Activated T-cell treated with anti-CD3 and anti-CD28 coated beads for 1 hour (primary cell): Measurements from ENCODE around the gene ERO1A.

Source experiments
- DNase-seq: peaks from one replicate; pipeline ENCODE4 v3.0.0-alpha.2; 2020; ENCODE audit warnings: low read depth

The ERO1A gene

DNA sequence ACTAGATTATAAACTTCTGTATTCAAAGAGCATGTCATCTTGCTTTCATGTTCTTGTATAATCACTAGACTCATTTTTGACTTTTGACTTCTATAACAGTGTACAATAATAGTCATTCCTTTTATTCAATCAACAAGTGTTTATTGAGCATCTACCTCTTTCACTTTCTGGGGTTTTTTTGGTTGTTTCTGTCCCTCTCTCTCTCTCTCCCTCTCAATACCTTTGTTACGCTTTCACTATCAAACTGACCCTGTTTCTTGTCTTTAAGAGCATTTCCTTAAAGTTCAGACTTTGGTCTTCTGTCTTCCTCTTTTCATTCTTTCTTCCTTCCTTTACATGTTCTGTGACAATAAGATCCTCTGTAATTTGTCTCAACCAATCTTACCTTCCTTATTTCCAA, 93.2 kb downstream of the ERO1A start:
- no peak for DNase-seq

DNA sequence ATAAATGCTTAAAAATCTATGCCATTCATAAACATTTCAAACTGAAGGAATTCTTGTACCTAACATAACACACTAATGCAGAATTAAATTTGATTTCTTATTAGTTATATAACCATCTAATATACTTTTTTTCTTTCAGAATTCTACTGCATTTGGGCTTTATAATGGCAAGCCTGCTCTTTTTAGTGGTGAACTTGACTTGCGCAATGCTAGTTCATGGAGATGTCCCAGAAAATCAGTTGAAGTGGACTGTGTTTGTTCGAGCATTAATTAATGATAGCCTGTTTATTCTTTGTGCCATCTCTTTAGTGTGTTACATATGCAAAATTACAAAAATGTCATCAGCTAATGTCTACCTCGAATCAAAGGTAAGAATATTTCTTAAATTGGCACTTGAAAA, 95.4 kb downstream of the ERO1A start:
- no peak for DNase-seq

- DNase-seq, result no peak
Measured at GRCh38 chr14:52598568-52598967, 96.8 kb downstream of the ERO1A start.

- no peak for DNase-seq
Measured at GRCh38 chr14:52596861-52597260, 98.5 kb downstream of the ERO1A start.

DNA sequence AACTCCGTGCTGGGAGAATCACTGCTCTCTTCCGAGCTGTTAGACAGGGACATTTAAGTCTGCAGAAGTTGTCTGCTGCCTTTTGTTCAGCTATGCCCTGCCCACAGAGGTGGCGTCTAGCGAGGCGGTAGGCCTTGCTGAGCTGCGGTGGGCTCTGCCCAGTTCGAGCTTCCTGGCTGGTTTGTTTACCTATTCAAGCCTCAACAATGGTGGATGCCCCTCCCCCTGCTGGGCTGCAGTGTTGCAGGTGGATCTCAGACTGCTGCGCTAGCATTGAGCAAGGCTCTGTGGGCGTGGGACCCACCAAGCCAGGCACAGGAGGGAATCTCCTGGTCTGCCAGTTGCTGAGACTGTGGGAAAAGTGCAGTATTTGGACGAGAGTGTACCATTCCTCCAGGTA, 99.0 kb downstream of the ERO1A start:
- no peak for DNase-seq

GRCh38 chr14:52590318-52590717, 105.0 kb downstream of the ERO1A start:
- DNase-seq, result no peak
